Measurements from ENCODE around the gene SPRED1.

Gene SPRED1

DNA sequence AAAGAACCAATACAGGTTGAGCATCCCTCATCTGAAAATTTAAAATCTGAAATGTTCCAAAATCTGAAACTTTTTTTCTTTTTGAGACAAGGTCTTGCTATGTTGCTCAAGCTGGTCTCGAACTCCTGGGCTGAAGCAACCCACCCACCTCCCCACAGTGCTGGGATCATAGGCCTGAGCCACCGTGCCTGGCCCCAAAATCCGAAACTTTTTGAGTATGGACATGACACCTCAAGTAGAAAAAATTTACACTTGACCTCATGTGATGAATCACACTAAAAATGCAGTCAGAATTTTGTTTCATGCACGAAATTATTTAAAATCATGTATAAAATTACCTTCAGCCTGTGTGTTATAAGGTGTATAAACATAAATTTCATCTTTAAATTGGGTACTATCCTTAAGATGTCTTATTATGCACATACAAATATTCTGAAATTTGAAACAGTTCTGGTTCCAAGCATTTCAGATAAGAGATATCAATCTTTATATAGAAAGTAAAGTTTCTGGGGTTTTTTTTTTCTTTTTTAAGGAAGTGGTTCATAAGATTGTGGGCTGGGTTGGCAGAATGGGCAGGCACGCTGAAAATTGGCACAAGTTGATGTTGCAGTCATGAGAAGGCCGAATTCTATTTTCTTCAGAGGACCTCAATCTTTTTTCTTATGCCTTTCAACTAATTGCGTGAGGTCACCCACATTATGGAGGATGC, 72.5 kb downstream of the SPRED1 start:
- Histone ChIP-seq H3K9me3 (ENCODE audit: control insufficient read depth, insufficient read depth, low read length) (no peaks in the 10 kb centered on the region), H3K36me3 (ENCODE audit: control insufficient read depth, insufficient read depth, low read length) (no peaks in the 10 kb centered on the region), H3K9ac (ENCODE audit: low read depth, low read length) (no peak overlapping the region), H3K27me3 (ENCODE audit: control insufficient read depth, insufficient read depth, low read length) (no peaks in the 10 kb centered on the region), H3K4me1 (ENCODE audit: control insufficient read depth, insufficient read depth, low read length) (no peaks in the 10 kb centered on the region), H3K4me3 (ENCODE audit: low read depth, low read length) (no peak overlapping the region)

DNA sequence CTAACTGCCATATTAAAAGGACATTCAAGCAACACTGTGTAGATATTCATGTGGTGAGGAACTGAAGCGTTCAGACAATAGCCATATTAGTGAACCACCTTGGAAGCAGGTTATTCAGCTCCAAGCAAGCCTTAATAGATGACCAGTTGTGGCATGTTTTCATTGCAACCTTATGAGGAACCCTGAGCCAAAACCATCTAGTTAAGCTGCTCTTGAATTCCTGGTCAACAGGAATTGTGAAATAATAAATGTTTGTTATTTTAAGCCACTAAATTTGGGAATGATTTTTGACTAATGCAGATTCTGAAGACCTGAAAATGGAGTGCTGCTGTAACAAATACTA, 73.0 kb downstream of the SPRED1 start:
- H3K9ac ChIP-seq (ENCODE audit: low read depth, low read length), result no peak overlapping the region
- H3K36me3 ChIP-seq (ENCODE audit: control insufficient read depth, insufficient read depth, low read length), result no peaks in the 10 kb centered on the region
- H3K4me1 ChIP-seq (ENCODE audit: control insufficient read depth, insufficient read depth, low read length), result no peaks in the 10 kb centered on the region
- H3K9me3 ChIP-seq (ENCODE audit: control insufficient read depth, insufficient read depth, low read length), result no peaks in the 10 kb centered on the region
- no peaks in the 10 kb centered on the region for H3K27me3 ChIP-seq (ENCODE audit: control insufficient read depth, insufficient read depth, low read length)
- no peak overlapping the region for H3K4me3 ChIP-seq (ENCODE audit: low read depth, low read length)

DNA sequence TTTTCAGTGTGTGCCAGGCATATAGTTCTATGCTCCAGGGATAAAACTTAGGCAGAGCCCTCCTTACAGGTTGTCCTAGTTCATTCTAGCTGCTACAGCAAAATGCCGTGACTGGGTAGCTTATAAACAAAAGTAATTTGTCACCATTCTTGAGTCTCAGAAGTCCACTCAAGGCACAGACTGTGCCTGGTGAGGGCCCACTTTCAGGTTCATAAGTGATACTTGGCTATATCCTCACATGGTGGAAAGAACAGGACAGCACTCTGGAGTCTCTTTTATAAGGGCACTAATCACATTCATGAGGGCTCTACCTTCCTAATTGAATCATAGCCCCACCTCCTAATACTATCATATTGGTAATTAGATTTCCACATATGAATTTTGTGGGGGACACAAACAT, 80.1 kb downstream of the SPRED1 start:
- Histone ChIP-seq H3K4me3 (ENCODE audit: low read depth, low read length) (no peak overlapping the region), H3K36me3 (ENCODE audit: control insufficient read depth, insufficient read depth, low read length) (no peaks in the 10 kb centered on the region), H3K9ac (ENCODE audit: low read depth, low read length) (no peak overlapping the region), H3K9me3 (ENCODE audit: control insufficient read depth, insufficient read depth, low read length) (no peaks in the 10 kb centered on the region), H3K4me1 (ENCODE audit: control insufficient read depth, insufficient read depth, low read length) (no peaks in the 10 kb centered on the region), H3K27me3 (ENCODE audit: control insufficient read depth, insufficient read depth, low read length) (no peaks in the 10 kb centered on the region)

DNA sequence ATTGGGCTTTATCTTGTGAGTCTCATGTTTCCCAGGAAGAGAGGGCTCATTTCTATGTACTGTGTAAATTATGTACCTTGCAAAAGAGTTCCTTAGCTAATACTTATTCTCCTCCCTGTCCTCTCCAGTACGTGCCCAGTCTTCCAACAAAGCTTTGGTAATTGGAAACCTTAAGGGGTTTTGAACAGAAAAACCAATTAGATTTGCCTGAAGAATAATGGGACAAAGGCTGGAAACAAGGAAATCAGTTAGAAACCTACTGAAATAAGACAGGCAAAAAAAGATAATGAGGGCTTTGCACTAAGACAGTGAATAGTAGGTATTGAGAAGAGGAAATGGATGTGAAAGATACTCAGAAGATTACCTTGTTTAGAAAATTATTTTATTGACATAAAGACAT, 82.5 kb downstream of the SPRED1 start:
- no peaks in the 10 kb centered on the region for H3K9me3 ChIP-seq (ENCODE audit: control insufficient read depth, insufficient read depth, low read length)
- H3K4me3 ChIP-seq (ENCODE audit: low read depth, low read length), result no peak overlapping the region
- no peaks in the 10 kb centered on the region for H3K36me3 ChIP-seq (ENCODE audit: control insufficient read depth, insufficient read depth, low read length)
- no peaks in the 10 kb centered on the region for H3K4me1 ChIP-seq (ENCODE audit: control insufficient read depth, insufficient read depth, low read length)
- no peak overlapping the region for H3K9ac ChIP-seq (ENCODE audit: low read depth, low read length)
- no peaks in the 10 kb centered on the region for H3K27me3 ChIP-seq (ENCODE audit: control insufficient read depth, insufficient read depth, low read length)

DNA sequence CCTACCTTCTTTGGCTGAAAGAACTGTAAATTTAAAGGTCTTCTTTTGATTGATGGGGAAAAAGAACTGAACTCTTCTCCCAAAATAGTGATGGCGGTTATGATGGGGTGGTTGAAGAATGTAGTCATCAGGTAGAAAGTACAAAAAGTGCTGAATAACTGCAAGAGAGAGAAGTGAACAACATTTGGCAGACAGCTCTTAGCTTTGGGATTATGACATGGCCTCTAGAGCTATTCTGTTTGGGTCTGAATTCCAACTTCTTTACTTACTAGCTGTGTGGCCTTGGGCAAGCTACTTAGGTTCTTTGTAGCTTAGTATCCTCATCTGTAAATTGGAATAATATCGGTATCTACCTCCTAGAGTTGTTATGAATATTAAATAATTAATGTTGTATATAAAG, 91.7 kb downstream of the SPRED1 start:
- Histone ChIP-seq H3K9me3 (ENCODE audit: control insufficient read depth, insufficient read depth, low read length) (no peaks in the 10 kb centered on the region), H3K27me3 (ENCODE audit: control insufficient read depth, insufficient read depth, low read length) (no peaks in the 10 kb centered on the region), H3K9ac (ENCODE audit: low read depth, low read length) (no peak overlapping the region), H3K36me3 (ENCODE audit: control insufficient read depth, insufficient read depth, low read length) (no peaks in the 10 kb centered on the region), H3K4me1 (ENCODE audit: control insufficient read depth, insufficient read depth, low read length) (no peaks in the 10 kb centered on the region), H3K4me3 (ENCODE audit: low read depth, low read length) (no peak overlapping the region)

DNA sequence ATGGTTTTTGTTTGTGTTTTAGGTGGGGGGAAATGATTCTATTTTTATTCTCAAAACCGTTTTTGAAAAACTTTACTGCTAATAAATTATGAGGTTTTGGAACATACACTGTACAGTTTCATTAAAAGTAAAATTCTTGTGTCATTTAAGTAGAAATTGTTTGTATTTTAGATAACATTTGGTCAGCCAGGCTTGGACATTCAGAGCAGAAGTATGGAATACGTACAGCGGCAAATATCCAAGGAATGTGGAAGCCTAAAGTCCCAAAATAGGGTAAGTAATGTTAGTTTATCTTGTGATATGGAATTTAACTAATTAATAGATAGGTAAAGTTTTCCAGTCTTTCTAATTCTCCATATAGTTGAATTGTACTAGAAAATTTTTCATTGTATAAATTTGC, 96.6 kb downstream of the SPRED1 start:
- H3K9me3 ChIP-seq (ENCODE audit: control insufficient read depth, insufficient read depth, low read length), result no peaks in the 10 kb centered on the region
- H3K4me1 ChIP-seq (ENCODE audit: control insufficient read depth, insufficient read depth, low read length), result no peaks in the 10 kb centered on the region
- no peaks in the 10 kb centered on the region for H3K36me3 ChIP-seq (ENCODE audit: control insufficient read depth, insufficient read depth, low read length)
- no peak overlapping the region for H3K9ac ChIP-seq (ENCODE audit: low read depth, low read length)
- H3K27me3 ChIP-seq (ENCODE audit: control insufficient read depth, insufficient read depth, low read length), result no peaks in the 10 kb centered on the region
- no peak overlapping the region for H3K4me3 ChIP-seq (ENCODE audit: low read depth, low read length)

DNA sequence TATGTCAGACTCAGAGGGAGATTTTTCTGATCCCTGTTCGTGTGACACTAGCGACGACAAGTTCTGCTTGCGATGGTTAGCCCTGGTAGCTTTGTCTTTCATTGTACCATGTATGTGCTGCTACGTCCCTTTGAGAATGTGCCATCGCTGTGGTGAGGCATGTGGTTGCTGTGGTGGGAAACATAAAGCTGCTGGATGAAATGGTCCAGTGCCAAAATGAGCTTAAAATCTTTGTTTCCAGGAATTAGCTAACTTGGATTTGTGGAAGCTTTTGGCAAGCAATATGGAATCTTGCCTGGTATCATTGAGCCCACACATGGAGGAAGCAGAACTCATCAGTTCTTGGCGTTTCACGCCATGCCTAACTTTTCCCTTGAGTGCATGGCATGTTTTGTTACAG, 98.8 kb downstream of the SPRED1 start:
- H3K9me3 ChIP-seq (ENCODE audit: control insufficient read depth, insufficient read depth, low read length), result no peaks in the 10 kb centered on the region
- H3K36me3 ChIP-seq (ENCODE audit: control insufficient read depth, insufficient read depth, low read length), result no peaks in the 10 kb centered on the region
- peaks cover 6% of the 10 kb centered on the region for H3K4me1 ChIP-seq (ENCODE audit: control insufficient read depth, insufficient read depth, low read length)
- no peak overlapping the region for H3K4me3 ChIP-seq (ENCODE audit: low read depth, low read length)
- no peak overlapping the region for H3K9ac ChIP-seq (ENCODE audit: low read depth, low read length)
- no peaks in the 10 kb centered on the region for H3K27me3 ChIP-seq (ENCODE audit: control insufficient read depth, insufficient read depth, low read length)

DNA sequence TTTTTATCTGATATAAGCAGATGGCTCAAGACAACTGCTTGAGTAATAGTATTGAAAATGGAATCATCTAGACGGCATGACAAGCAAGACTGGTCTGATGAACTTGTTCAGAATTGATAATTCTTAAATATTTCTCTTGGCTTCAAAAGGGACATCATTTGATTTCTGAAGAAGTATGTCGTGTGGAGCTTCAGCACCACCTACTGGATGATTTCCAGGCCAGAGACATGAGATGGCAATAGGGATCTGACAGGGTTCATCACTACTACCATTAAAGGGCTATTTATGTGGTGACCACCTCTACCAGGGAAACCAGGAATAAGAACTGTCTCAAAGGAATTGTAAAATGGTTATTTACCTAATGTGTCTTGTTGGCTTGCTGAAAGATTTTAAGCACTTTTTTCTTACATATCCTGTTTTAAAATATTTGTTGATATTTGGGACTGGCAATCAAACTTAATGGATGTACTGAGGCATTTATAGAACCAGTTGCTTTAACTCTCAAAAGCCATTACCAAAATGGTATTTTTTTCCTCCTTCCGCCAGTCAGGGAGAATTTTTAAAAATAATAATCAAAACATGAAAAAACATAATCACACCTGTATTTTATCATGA, 101.8 kb downstream of the SPRED1 start:
- Histone ChIP-seq H3K9me3 (ENCODE audit: control insufficient read depth, insufficient read depth, low read length) (no peaks in the 10 kb centered on the region), H3K4me1 (ENCODE audit: control insufficient read depth, insufficient read depth, low read length) (peaks cover 6% of the 10 kb centered on the region), H3K27me3 (ENCODE audit: control insufficient read depth, insufficient read depth, low read length) (no peaks in the 10 kb centered on the region), H3K4me3 (ENCODE audit: low read depth, low read length) (no peak overlapping the region), H3K9ac (ENCODE audit: low read depth, low read length) (no peak overlapping the region), H3K36me3 (ENCODE audit: control insufficient read depth, insufficient read depth, low read length) (no peaks in the 10 kb centered on the region)

DNA sequence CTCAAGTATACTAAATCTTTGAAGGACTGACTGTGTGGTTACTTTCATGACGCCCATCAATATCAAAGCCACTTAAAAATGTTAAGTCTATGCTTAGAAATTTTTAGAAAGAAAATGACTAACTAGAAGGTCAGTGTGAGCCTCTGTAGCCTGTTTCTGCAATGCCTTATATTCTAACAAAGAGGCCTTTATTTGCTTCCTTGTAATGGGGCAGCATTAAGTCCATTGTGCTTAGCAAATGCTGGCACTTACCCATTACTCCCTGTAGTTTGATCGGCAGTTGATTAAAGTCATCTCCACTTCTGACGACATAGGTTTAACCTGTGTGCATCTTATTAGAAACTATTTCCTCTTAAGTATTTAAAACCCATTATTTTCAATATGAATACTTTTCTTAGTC, 109.7 kb downstream of the SPRED1 start:
- Histone ChIP-seq H3K9ac (ENCODE audit: low read depth, low read length) (no peak overlapping the region), H3K27me3 (ENCODE audit: control insufficient read depth, insufficient read depth, low read length) (no peaks in the 10 kb centered on the region), H3K4me3 (ENCODE audit: low read depth, low read length) (no peak overlapping the region), H3K9me3 (ENCODE audit: control insufficient read depth, insufficient read depth, low read length) (no peaks in the 10 kb centered on the region), H3K4me1 (ENCODE audit: control insufficient read depth, insufficient read depth, low read length) (no peaks in the 10 kb centered on the region), H3K36me3 (ENCODE audit: control insufficient read depth, insufficient read depth, low read length) (no peaks in the 10 kb centered on the region)

DNA sequence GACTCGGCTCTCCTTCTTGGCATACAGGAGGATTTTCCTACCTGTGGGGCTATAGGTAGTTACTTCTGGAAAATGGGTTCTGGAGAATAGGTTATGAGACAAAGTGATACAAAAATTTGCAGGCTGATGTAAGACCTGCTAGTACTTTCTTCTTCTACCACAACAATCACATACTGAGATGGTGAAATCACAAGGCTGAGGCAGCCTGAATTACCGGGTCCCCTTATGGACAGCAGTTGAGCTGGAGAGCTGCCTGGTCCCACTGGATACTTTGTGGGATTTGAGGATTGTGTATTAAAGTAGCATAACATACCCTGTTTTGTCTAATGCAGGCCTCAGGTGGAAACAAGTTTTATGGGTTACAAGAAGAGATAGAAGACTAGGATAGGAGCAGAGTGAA, 114.8 kb downstream of the SPRED1 start:
- no peaks in the 10 kb centered on the region for H3K27me3 ChIP-seq (ENCODE audit: control insufficient read depth, insufficient read depth, low read length)

DNA sequence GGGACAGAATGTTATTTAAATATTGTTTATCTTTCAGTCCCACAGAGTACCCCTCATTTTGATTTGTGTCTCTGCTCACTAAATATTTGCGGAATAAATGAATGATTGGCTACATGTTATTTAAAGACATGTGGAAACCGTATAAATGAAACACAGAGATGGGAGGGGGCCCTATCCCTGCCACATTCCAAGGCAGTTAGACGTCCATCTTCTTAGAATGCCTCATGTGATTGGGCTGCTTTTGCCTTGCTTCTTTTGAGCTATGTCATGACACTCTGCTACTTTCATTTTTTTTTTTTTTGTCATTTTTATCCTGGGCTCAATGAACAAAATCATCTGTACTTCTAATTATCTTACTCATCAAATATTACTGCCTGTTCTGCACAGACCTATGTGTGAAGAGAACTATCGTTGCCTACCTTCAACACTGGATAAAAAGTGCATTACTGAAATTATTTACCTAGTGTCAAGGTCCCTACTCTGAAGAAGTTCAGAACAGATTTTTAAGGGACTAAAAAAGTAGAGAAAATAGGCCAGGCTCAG, 117.4 kb downstream of the SPRED1 start:
- Histone ChIP-seq H3K9ac (ENCODE audit: low read depth, low read length) (no peak overlapping the region), H3K9me3 (ENCODE audit: control insufficient read depth, insufficient read depth, low read length) (no peaks in the 10 kb centered on the region), H3K4me3 (ENCODE audit: low read depth, low read length) (no peak overlapping the region), H3K36me3 (ENCODE audit: control insufficient read depth, insufficient read depth, low read length) (no peaks in the 10 kb centered on the region), H3K27me3 (ENCODE audit: control insufficient read depth, insufficient read depth, low read length) (no peaks in the 10 kb centered on the region), H3K4me1 (ENCODE audit: control insufficient read depth, insufficient read depth, low read length) (peaks cover 2% of the 10 kb centered on the region)

More for the DNA sequence above, 114.8 kb downstream of the SPRED1 start:
- Histone ChIP-seq H3K36me3 (ENCODE audit: control insufficient read depth, insufficient read depth, low read length) (no peaks in the 10 kb centered on the region), H3K9me3 (ENCODE audit: control insufficient read depth, insufficient read depth, low read length) (no peaks in the 10 kb centered on the region), H3K4me3 (ENCODE audit: low read depth, low read length) (no peak overlapping the region), H3K4me1 (ENCODE audit: control insufficient read depth, insufficient read depth, low read length) (peaks cover 2% of the 10 kb centered on the region), H3K9ac (ENCODE audit: low read depth, low read length) (no peak overlapping the region)

DNA sequence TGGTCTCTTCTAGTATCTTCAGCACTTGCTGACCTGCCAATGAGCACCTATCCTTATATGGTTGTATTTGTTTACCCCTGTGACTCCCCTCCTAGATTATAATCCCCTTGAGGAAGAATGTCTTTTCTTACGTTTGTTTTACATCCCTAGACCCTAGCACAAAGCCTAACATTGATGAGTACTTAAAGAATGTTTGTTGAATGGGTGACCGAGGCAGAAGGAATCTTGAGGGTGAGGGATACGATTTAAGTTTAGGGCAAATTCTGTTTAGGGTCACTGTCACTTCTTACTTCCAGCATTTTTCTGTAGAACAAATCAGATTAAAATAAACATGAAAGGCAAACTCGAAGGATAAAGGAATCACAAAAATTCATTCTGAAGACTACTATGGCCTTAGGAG, 120.4 kb downstream of the SPRED1 start:
- H3K4me1 ChIP-seq (ENCODE audit: control insufficient read depth, insufficient read depth, low read length), result peaks cover 2% of the 10 kb centered on the region
- H3K9me3 ChIP-seq (ENCODE audit: control insufficient read depth, insufficient read depth, low read length), result no peaks in the 10 kb centered on the region
- H3K27me3 ChIP-seq (ENCODE audit: control insufficient read depth, insufficient read depth, low read length), result no peaks in the 10 kb centered on the region
- H3K36me3 ChIP-seq (ENCODE audit: control insufficient read depth, insufficient read depth, low read length), result no peaks in the 10 kb centered on the region
- no peak overlapping the region for H3K9ac ChIP-seq (ENCODE audit: low read depth, low read length)
- no peak overlapping the region for H3K4me3 ChIP-seq (ENCODE audit: low read depth, low read length)

Data from iPS-15b (cell line).